ENCODE results near the gene RICTOR.

DNA sequence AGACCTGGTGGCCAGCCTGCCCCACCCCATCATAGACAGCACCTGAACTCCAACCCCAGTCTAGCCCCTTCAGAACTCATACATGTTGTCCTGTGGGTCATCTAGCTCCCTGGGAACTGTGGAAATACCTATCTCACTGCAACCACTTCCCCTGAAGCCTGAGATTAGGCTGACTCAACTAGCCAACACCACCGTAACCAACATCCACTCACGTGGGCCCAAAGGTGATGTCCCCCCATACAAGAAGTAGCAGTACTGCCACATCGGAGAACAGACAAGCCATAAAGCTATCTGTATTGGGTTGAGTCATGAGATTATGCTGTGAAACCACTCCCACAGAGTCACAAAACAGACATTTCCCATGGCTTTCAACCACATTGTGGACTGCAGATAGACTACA is 181.8 kb downstream of the RICTOR start:
- TF ChIP-seq CTCF (IDR thresholded peaks at IDR 0.05) (no peak), POLR2A (IDR thresholded peaks at IDR 0.05) (no peak)
